SK-N-SH (cell line): ENCODE results near the gene POT1.

Source experiments
- ELF1 ChIP-seq: IDR thresholded peaks from 2 replicates; pipeline ENCODE4 v1.4.0; 2012
- EP300 ChIP-seq, 2 experiments: IDR thresholded peaks; 2 replicates each; pipeline versions ENCODE4 v1.4.0 to v1.6.1; 2012; ENCODE audit warnings: borderline replicate concordance in 1 of 2, low read depth in 1 of 2, low read length in 1 of 2
- EZH2phosphoT487 ChIP-seq: fragments of 200-600 bp; sonication (generic); IDR thresholded peaks from 2 replicates; pipeline ENCODE4 v1.6.1; 2017; ENCODE audit warnings: low read depth, mixed run types, mild to moderate bottlenecking, antibody characterized with exemption, moderate library complexity, borderline replicate concordance
- NRF1 ChIP-seq: IDR thresholded peaks from 2 replicates; pipeline ENCODE4 v1.6.1; 2012; ENCODE audit warnings: low read depth, mild to moderate bottlenecking, low read length
- TAF1 ChIP-seq: IDR thresholded peaks from 2 replicates; pipeline ENCODE4 v1.6.1; 2012; ENCODE audit warnings: low read depth, mild to moderate bottlenecking, low read length, moderate library complexity, borderline replicate concordance
- YY1 ChIP-seq: IDR thresholded peaks from 2 replicates; pipeline ENCODE4 v1.4.0; 2012; ENCODE audit warnings: low read depth, mild to moderate bottlenecking
- TF ChIP-seq, protein P1 (sequence below): fragments of 200-600 bp; sonication (generic); IDR thresholded peaks from 2 replicates; pipeline ENCODE4 v1.6.1; 2017; ENCODE audit warnings: antibody characterized with exemption, mild to moderate bottlenecking, moderate library complexity
- TF ChIP-seq, protein P2 (sequence below): IDR thresholded peaks from 2 replicates; pipeline ENCODE4; 2012

DNA sequence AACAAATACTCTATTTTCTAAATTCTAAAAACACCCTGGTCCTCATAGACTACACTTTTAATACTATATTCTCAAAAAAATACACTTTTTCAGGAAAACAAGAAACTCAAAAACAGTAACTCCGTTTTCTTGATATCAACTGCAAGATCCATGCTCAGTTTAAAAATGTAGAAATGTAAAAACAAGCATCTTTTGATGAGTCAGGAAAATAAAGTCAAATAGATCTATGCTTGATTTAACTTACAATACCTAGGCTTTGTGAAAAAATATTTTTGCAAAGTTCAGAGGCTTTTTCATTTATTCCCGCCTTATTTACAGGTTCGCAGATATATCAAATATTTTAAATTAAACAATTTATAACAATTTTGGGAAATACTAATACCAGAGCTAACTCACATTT lies 33.6 kb downstream of the POT1 start:
- no peak for TF ChIP-seq YY1
- TF ChIP-seq ELF1: no peak
- no peak for TF ChIP-seq EP300 (IDR thresholded peaks at IDR 0.05; ENCODE audit: borderline replicate concordance in 1 of 2, low read depth in 1 of 2, low read length in 1 of 2)
- TF ChIP-seq, protein P1, sequence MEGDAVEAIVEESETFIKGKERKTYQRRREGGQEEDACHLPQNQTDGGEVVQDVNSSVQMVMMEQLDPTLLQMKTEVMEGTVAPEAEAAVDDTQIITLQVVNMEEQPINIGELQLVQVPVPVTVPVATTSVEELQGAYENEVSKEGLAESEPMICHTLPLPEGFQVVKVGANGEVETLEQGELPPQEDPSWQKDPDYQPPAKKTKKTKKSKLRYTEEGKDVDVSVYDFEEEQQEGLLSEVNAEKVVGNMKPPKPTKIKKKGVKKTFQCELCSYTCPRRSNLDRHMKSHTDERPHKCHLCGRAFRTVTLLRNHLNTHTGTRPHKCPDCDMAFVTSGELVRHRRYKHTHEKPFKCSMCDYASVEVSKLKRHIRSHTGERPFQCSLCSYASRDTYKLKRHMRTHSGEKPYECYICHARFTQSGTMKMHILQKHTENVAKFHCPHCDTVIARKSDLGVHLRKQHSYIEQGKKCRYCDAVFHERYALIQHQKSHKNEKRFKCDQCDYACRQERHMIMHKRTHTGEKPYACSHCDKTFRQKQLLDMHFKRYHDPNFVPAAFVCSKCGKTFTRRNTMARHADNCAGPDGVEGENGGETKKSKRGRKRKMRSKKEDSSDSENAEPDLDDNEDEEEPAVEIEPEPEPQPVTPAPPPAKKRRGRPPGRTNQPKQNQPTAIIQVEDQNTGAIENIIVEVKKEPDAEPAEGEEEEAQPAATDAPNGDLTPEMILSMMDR: no peak
- TF ChIP-seq NRF1: no peak
- TF ChIP-seq, protein P2, sequence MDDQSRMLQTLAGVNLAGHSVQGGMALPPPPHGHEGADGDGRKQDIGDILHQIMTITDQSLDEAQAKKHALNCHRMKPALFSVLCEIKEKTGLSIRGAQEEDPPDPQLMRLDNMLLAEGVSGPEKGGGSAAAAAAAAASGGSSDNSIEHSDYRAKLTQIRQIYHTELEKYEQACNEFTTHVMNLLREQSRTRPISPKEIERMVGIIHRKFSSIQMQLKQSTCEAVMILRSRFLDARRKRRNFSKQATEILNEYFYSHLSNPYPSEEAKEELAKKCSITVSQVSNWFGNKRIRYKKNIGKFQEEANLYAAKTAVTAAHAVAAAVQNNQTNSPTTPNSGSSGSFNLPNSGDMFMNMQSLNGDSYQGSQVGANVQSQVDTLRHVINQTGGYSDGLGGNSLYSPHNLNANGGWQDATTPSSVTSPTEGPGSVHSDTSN: no peak
- no peak for TF ChIP-seq TAF1
- TF ChIP-seq EZH2phosphoT487: no peak
